Osteocyte (in vitro differentiated cells): Measurements from ENCODE around the gene GNAO1. TPM values are rescaled to one million over a fixed set of nuclear protein-coding genes. Genes with fewer than 3 reads are reported as not detected.

Experiments used
- DNase-seq: peaks from one replicate; pipeline ENCODE4 v3.0.0; 2021; ENCODE audit warnings: mixed read lengths; ENCODE audit not compliant: unreplicated experiment; ENCODE audit errors: extremely low spot score
- H3K27ac Mint-ChIP-seq: one replicate; pipeline ENCODE4 v1.8.0; 2021; ENCODE audit warnings: mild to moderate bottlenecking, mixed read lengths; ENCODE audit not compliant: unreplicated experiment
- H3K27me3 Mint-ChIP-seq: one replicate; pipeline ENCODE4 v1.8.0; 2021; ENCODE audit warnings: mixed read lengths; ENCODE audit not compliant: unreplicated experiment
- H3K36me3 Mint-ChIP-seq: one replicate; pipeline ENCODE4 v1.8.0; 2021; ENCODE audit warnings: mixed read lengths; ENCODE audit not compliant: unreplicated experiment
- H3K4me1 Mint-ChIP-seq: one replicate; pipeline ENCODE4 v1.8.0; 2021; ENCODE audit warnings: mixed read lengths; ENCODE audit not compliant: unreplicated experiment
- H3K4me3 Mint-ChIP-seq: one replicate; pipeline ENCODE4 v1.8.0; 2021; ENCODE audit warnings: mild to moderate bottlenecking, moderate library complexity, mixed read lengths; ENCODE audit not compliant: unreplicated experiment
- H3K9me3 Mint-ChIP-seq: one replicate; pipeline ENCODE4 v1.8.0; 2021; ENCODE audit warnings: mixed read lengths; ENCODE audit not compliant: unreplicated experiment
- CTCF ChIP-seq: fragments of 200-600 bp; sonication (generic); IDR thresholded peaks from 2 replicates; pipeline ENCODE4 v1.5.0; 2021; ENCODE audit warnings: antibody characterized with exemption, mild to moderate bottlenecking, moderate library complexity
- total RNA-seq: library from RNA; stranded (reverse); gene quantifications from 2 replicates; pipeline ENCODE4 v1.2.1, GENCODE V29; 2021

GNAO1 gene
- total RNA-seq, 1 donor from 2014 or later = 0.56 TPM

GRCh38 chr16:56244612-56245011 lies 53.3 kb downstream of the GNAO1 start:
- Mint-ChIP-seq H3K27ac (no peak overlapping the region), H3K4me1 (peaks cover 26% of the 10 kb centered on the region), H3K4me3 (no peak overlapping the region), H3K27me3 (peaks cover 9% of the 10 kb centered on the region), H3K36me3 (no peaks in the 10 kb centered on the region), H3K9me3 (no peaks in the 10 kb centered on the region)
- DNase-seq = no peak
- no peak for TF ChIP-seq CTCF

GRCh38 chr16:56245197-56245596 lies 53.9 kb downstream of the GNAO1 start:
- no peak for DNase-seq
- Mint-ChIP-seq H3K9me3 (no peaks in the 10 kb centered on the region), H3K36me3 (no peaks in the 10 kb centered on the region), H3K27ac (no peak overlapping the region), H3K4me3 (no peak overlapping the region), H3K4me1 (peaks cover 26% of the 10 kb centered on the region), H3K27me3 (peaks cover 12% of the 10 kb centered on the region)
- no peak for TF ChIP-seq CTCF

GRCh38 chr16:56246051-56246817 lies 54.9 kb downstream of the GNAO1 start:
- peaks cover 8% of the 10 kb centered on the region for H3K27me3 Mint-ChIP-seq
- no peak for DNase-seq
- no peaks in the 10 kb centered on the region for H3K9me3 Mint-ChIP-seq
- H3K27ac Mint-ChIP-seq = peak overlapping the region; percentile 50
- no peaks in the 10 kb centered on the region for H3K36me3 Mint-ChIP-seq
- peaks cover 26% of the 10 kb centered on the region for H3K4me1 Mint-ChIP-seq
- H3K4me3 Mint-ChIP-seq = no peak overlapping the region
- no peak for TF ChIP-seq CTCF

GRCh38 chr16:56247018-56247417 lies 55.7 kb downstream of the GNAO1 start:
- TF ChIP-seq CTCF = no peak
- Mint-ChIP-seq H3K36me3 (no peaks in the 10 kb centered on the region), H3K9me3 (no peaks in the 10 kb centered on the region), H3K27ac (no peak overlapping the region), H3K4me3 (no peak overlapping the region), H3K27me3 (peaks cover 11% of the 10 kb centered on the region), H3K4me1 (peaks cover 26% of the 10 kb centered on the region)
- DNase-seq = no peak

- no peaks in the 10 kb centered on the region for H3K9me3 Mint-ChIP-seq
These were observed 56.5 kb downstream of the GNAO1 start for GRCh38 chr16:56247808-56248207.

More at GRCh38 chr16:56247808-56248207, 56.5 kb downstream of the GNAO1 start:
- Mint-ChIP-seq H3K27me3 (peaks cover 11% of the 10 kb centered on the region), H3K27ac (no peak overlapping the region), H3K4me1 (peaks cover 26% of the 10 kb centered on the region), H3K36me3 (no peaks in the 10 kb centered on the region), H3K4me3 (no peak overlapping the region)
- TF ChIP-seq CTCF = no peak
- no peak for DNase-seq
